Activated CD4-positive, alpha-beta T cell treated with anti-CD3 and anti-CD28 coated beads for 36 hours (primary cell): ENCODE data around the gene UBE3A. TPM values are rescaled to one million over a fixed set of nuclear protein-coding genes. Genes with fewer than 3 reads are reported as not detected.

Experiments
- ATAC-seq: fragments of 200-7000 bp; cut with Tn5 transposase; one replicate; pipeline ENCODE4 v1.10.0; 2021; ENCODE audit warnings: mild to moderate bottlenecking, moderate library complexity
- CTCF ChIA-PET: fragments of 350-600 bp; sonication (Branson Sonifier 250); formaldehyde crosslinking; loops from one replicate; lab custom pipeline; 2021; ENCODE audit warnings: antibody characterized with exemption; lab: Charles Lee
- POLR2A ChIA-PET: fragments of 350-600 bp; sonication (Branson Sonifier 250); formaldehyde crosslinking; loops from one replicate; lab custom pipeline; 2021; ENCODE audit warnings: antibody characterized with exemption, inconsistent platforms; lab: Charles Lee
- DNase-seq: peaks from one replicate; pipeline ENCODE4 v3.0.0-alpha.2; 2020
- H3K27ac Mint-ChIP-seq: one replicate; pipeline ENCODE4 v1.8.0; 2021; ENCODE audit warnings: mixed read lengths
- H3K27me3 Mint-ChIP-seq: one replicate; pipeline ENCODE4 v1.8.0; 2021; ENCODE audit warnings: mixed read lengths
- H3K36me3 Mint-ChIP-seq: one replicate; pipeline ENCODE4 v1.8.0; 2021; ENCODE audit warnings: low read depth, mixed read lengths
- H3K4me1 Mint-ChIP-seq: one replicate; pipeline ENCODE4 v1.8.0; 2021; ENCODE audit warnings: mixed read lengths
- H3K4me3 Mint-ChIP-seq: one replicate; pipeline ENCODE4 v1.8.0; 2021; ENCODE audit warnings: mild to moderate bottlenecking, moderate library complexity, mixed read lengths
- H3K9me3 Mint-ChIP-seq: one replicate; pipeline ENCODE4 v1.8.0; 2021; ENCODE audit warnings: low read depth, mixed read lengths
- intact Hi-C, 2 experiments: fragments of 100-400 bp; cut with DNase I in 1 of 2; cut with micrococcal nuclease in 1 of 2; formaldehyde crosslinking; loops; one replicate each; pipeline versions ENCODE4 v1.14.2 to v1.15.1; 2022 to 2024; cut with DNase I, micrococcal nuclease
- total RNA-seq, 2 experiments: library from RNA; stranded (reverse); gene quantifications; one replicate each; pipeline ENCODE4 v1.2.3, GENCODE V29; 2021

Gene UBE3A
- total RNA-seq, 2 experiments from 2014 or later: 101 to 139 TPM

DNA sequence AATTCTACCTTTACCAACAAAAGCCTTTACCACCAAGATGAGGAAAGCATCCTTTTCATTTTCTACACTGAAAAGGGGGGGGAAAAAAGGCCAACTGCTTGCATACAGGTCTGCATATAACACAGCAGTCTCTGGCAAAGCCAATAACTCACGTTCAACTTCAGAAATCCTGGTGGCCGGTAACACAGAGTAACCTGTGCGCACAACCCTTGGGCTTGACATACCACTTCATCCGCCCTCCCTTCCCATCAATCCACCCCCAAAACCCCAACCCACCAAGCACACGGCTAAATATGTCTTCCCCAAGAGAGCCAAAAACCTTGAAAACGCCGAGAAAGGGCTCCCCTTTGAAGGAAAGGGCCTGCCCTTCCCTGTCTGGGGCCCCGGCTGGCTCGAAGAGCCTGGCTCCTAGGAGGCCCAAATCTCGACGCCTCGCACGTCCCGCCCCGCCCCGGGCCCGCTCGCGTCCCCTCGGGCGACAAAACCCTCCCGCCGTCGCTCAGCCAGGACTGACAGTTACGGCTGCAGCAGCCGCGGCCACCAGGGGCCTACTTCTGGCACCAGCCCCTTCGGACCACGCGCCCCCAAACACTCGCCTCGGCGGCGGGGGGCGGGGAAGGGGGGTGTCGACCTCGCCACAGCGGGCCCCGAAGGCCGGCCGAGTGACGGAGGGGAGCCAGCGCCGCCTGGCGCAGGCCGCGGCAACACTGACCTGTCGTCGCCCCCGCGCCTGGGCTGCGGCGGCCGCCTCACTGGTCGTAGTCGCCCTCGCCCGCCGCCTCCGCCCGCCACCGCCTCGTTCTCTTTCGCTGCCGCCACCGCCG lies 835 bp downstream of the UBE3A start:
- intact Hi-C loops: loop anchor here (2.0 to 5.0 kb wide), 5 partner anchors 31 to 424 kb away; partner anchors contain the start of gene ATP10A (in 1 of the 2)
- Mint-ChIP-seq H3K36me3 (peaks cover 18% of the 10 kb centered on the region), H3K27ac (peak overlapping the region; percentile 94), H3K9me3 (no peaks in the 10 kb centered on the region), H3K4me3 (peak overlapping the region; percentile 90), H3K4me1 (peaks cover 35% of the 10 kb centered on the region), H3K27me3 (no peaks in the 10 kb centered on the region)
- CTCF ChIA-PET: no interaction called here
- POLR2A ChIA-PET: no interaction called here
- DNase-seq (peak; percentile 77), ATAC-seq (peak; percentile 31)

DNA sequence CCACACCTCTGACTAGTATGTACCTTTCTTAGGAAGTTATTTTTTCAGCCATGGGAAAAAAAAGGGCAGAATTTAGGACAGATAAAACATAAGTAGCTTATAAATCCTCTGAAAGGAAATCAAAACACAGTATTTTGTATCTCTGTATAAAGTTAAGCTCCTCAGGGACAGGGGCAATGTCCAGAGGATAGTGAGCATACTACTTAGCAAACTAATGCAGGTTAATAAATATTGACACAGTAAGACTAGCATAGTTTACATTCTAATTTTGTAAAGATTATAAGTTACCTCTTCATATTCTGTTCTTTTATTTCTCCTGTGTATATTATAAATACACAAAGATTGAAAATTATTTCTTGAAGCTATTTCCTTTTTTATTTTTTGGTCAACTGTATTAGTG lies 2.1 kb downstream of the UBE3A start:
- Mint-ChIP-seq H3K9me3 (no peaks in the 10 kb centered on the region), H3K4me3 (peak overlapping the region; percentile 90), H3K27ac (no peak overlapping the region), H3K27me3 (no peaks in the 10 kb centered on the region), H3K36me3 (peaks cover 20% of the 10 kb centered on the region), H3K4me1 (peaks cover 47% of the 10 kb centered on the region)
- intact Hi-C loops: loop anchor here (5.0 kb wide), 3 partner anchors 89 to 426 kb away; partner anchors contain the start of gene ATP10A (in 1 of the 2)
- POLR2A ChIA-PET: interaction anchor here (0.6 kb wide), 1 partner anchor 650 kb away, joined by 3 read pairs; no protein-coding TSS in a partner anchor
- no peak for ATAC-seq
- CTCF ChIA-PET: interaction anchor here (1.2 kb wide), 1 partner anchor 21 kb away, joined by 3 read pairs; no protein-coding TSS in a partner anchor
- DNase-seq: no peak

GRCh38 chr15:25435474-25436243 lies 3.2 kb downstream of the UBE3A start:
- ATAC-seq (no peak), DNase-seq (no peak)
- CTCF ChIA-PET: interaction anchor here (1.2 kb wide), 1 partner anchor 20 kb away, joined by 3 read pairs; no protein-coding TSS in a partner anchor
- Mint-ChIP-seq H3K27me3 (no peaks in the 10 kb centered on the region), H3K9me3 (no peaks in the 10 kb centered on the region), H3K36me3 (peaks cover 24% of the 10 kb centered on the region), H3K4me3 (peak overlapping the region; percentile 48), H3K4me1 (peaks cover 55% of the 10 kb centered on the region), H3K27ac (no peak overlapping the region)
- POLR2A ChIA-PET: no interaction called here
- intact Hi-C loops: loop anchor here (5.0 kb wide), 3 partner anchors 88 to 427 kb away; partner anchors contain the start of gene ATP10A (in 1 of the 2)

GRCh38 chr15:25433118-25433865 lies 5.5 kb downstream of the UBE3A start:
- DNase-seq (no peak), ATAC-seq (no peak)
- ChIA-PET CTCF (interaction anchor here (0.7 to 0.8 kb wide), 2 partner anchors 10 to 68 kb away, joined by 3 read pairs; no protein-coding TSS in a partner anchor), POLR2A (no interaction called here)
- Mint-ChIP-seq H3K4me3 (no peak overlapping the region), H3K36me3 (peaks cover 26% of the 10 kb centered on the region), H3K4me1 (peaks cover 62% of the 10 kb centered on the region), H3K27ac (no peak overlapping the region), H3K9me3 (no peaks in the 10 kb centered on the region), H3K27me3 (no peaks in the 10 kb centered on the region)
- intact Hi-C loops: no loop called here

- Mint-ChIP-seq H3K36me3 (peaks cover 31% of the 10 kb centered on the region), H3K27me3 (no peaks in the 10 kb centered on the region), H3K4me3 (no peak overlapping the region), H3K9me3 (no peaks in the 10 kb centered on the region), H3K27ac (peak overlapping the region; percentile 17), H3K4me1 (peaks cover 70% of the 10 kb centered on the region)
- ChIA-PET POLR2A (no interaction called here), CTCF (interaction anchor here (0.8 to 1.7 kb wide), 3 partner anchors 8 to 23 kb away, joined by 3 read pairs; no protein-coding TSS in a partner anchor)
- intact Hi-C loops: no loop called here
- DNase-seq: no peak
- no peak for ATAC-seq
These were observed 6.8 kb downstream of the UBE3A start for GRCh38 chr15:25431836-25432561.

DNA sequence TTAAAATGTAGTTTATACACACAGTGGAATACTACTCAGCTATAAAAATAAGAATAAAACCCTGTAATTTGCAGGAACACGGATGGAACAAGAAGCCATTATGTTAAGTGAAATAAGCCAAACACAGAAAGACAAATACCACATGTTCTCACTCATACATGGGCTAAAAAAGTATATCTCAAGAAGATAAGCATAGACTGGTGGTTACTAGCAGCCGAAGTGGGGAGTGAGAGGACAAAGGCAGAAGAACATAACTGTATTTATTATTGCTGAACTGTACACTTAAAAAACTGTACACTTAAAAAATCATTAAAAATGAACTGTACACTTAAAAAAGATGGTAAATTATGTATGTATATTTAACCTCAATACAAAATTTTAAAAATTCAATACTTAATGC lies 11.0 kb downstream of the UBE3A start:
- DNase-seq (no peak), ATAC-seq (no peak)
- intact Hi-C loops: no loop called here
- no peaks in the 10 kb centered on the region for H3K27me3 Mint-ChIP-seq
- POLR2A ChIA-PET: no interaction called here
- CTCF ChIA-PET: no interaction called here
- H3K9me3 Mint-ChIP-seq: peaks cover 7% of the 10 kb centered on the region
- peaks cover 67% of the 10 kb centered on the region for H3K4me1 Mint-ChIP-seq
- H3K27ac Mint-ChIP-seq: no peak overlapping the region
- H3K4me3 Mint-ChIP-seq: no peak overlapping the region
- peaks cover 29% of the 10 kb centered on the region for H3K36me3 Mint-ChIP-seq

- CTCF ChIA-PET: interaction anchor here (1.1 kb wide), 1 partner anchor 9 kb away, joined by 3 read pairs; no protein-coding TSS in a partner anchor
These were observed 11.8 kb downstream of the UBE3A start for GRCh38 chr15:25426896-25427610.

DNA sequence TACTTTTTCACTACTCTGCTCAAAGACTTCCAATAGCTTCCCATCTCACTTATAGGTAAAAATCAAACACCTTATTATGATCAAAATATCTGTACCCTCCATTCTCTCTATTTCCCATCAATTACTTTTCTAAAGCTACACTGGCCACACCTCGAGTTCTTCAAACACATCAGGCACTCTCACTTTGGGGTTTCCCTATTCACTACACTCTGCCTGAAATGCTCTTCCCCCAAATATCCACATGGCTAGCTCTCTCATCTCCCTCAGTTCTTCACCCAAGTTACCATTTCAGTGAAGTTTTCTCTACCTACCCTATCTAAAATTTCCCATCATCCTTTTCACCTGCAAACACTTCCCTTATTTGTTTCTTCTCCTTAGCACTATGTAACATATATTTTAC lies 14.8 kb downstream of the UBE3A start:
- Mint-ChIP-seq H3K9me3 (peaks cover 20% of the 10 kb centered on the region), H3K27ac (peak overlapping the region; percentile 32), H3K36me3 (peaks cover 49% of the 10 kb centered on the region), H3K27me3 (no peaks in the 10 kb centered on the region), H3K4me3 (no peak overlapping the region), H3K4me1 (peaks cover 59% of the 10 kb centered on the region)
- ChIA-PET CTCF (interaction anchor here (0.9 to 1.1 kb wide), 2 partner anchors 8 to 9 kb away, joined by 3 read pairs; no protein-coding TSS in a partner anchor), POLR2A (no interaction called here)
- ATAC-seq: no peak
- intact Hi-C loops: no loop called here
- DNase-seq: no peak

More at GRCh38 chr15:25426896-25427610, 11.8 kb downstream of the UBE3A start:
- Mint-ChIP-seq H3K9me3 (peaks cover 8% of the 10 kb centered on the region), H3K4me3 (no peak overlapping the region), H3K27me3 (no peaks in the 10 kb centered on the region), H3K4me1 (peaks cover 59% of the 10 kb centered on the region), H3K36me3 (peaks cover 30% of the 10 kb centered on the region), H3K27ac (no peak overlapping the region)
- DNase-seq (no peak), ATAC-seq (no peak)
- intact Hi-C loops: no loop called here
- POLR2A ChIA-PET: interaction anchor here (0.5 kb wide), 1 partner anchor 20 kb away, joined by 4 read pairs; no protein-coding TSS in a partner anchor

GRCh38 chr15:25422021-25422420 lies 16.8 kb downstream of the UBE3A start:
- Mint-ChIP-seq H3K27me3 (no peaks in the 10 kb centered on the region), H3K36me3 (peaks cover 59% of the 10 kb centered on the region), H3K9me3 (peaks cover 26% of the 10 kb centered on the region), H3K4me3 (no peak overlapping the region), H3K4me1 (peaks cover 53% of the 10 kb centered on the region), H3K27ac (no peak overlapping the region)
- ChIA-PET POLR2A (no interaction called here), CTCF (no interaction called here)
- intact Hi-C loops: no loop called here
- ATAC-seq: no peak
- no peak for DNase-seq

- Mint-ChIP-seq H3K36me3 (peaks cover 68% of the 10 kb centered on the region), H3K27me3 (no peaks in the 10 kb centered on the region), H3K9me3 (peaks cover 31% of the 10 kb centered on the region), H3K4me3 (no peak overlapping the region), H3K27ac (no peak overlapping the region), H3K4me1 (peaks cover 61% of the 10 kb centered on the region)
- ChIA-PET CTCF (interaction anchor here (1.4 kb wide), 1 partner anchor 8 kb away, joined by 3 read pairs; no protein-coding TSS in a partner anchor), POLR2A (no interaction called here)
- DNase-seq (no peak), ATAC-seq (no peak)
- intact Hi-C loops: no loop called here
These were observed 20.6 kb downstream of the UBE3A start for GRCh38 chr15:25418202-25418601.
